ENCODE measurements around the gene HMCN1.

HMCN1 gene

GRCh38 chr1:185996211-185996610 lies 262.0 kb downstream of the HMCN1 start:
- peak; percentile 74 for DNase-seq (ENCODE audit: low read depth)
- no peak overlapping the region for H3K4me3 ChIP-seq (ENCODE audit: low read length)
- no peak for TF ChIP-seq CTCF (conservative IDR thresholded peaks at IDR 0.05; ENCODE audit: low read length)

GRCh38 chr1:185998391-185998790 lies 264.2 kb downstream of the HMCN1 start:
- no peak for DNase-seq (ENCODE audit: low read depth)
- TF ChIP-seq CTCF (conservative IDR thresholded peaks at IDR 0.05; ENCODE audit: low read length) = no peak
- H3K4me3 ChIP-seq (ENCODE audit: low read length) = no peak overlapping the region

DNA sequence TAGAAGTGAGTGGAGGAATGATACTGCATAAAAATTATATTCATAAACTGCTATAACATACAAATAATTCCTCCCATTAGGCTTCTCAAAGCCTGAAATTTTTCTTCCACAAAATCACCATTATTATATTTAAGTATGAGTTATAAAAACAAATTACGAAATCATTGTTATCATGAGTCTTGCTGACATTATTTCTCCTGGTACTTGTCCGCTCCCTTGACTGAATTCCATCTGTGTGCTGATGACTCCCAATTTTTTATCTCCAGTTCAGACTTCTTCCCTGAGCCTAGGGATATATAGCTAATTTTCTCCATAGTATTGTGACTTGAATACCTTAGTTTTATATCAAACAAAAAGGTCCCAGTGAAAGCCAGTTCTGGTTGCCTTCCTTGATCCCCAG lies 268.2 kb downstream of the HMCN1 start:
- TF ChIP-seq CTCF (conservative IDR thresholded peaks at IDR 0.05; ENCODE audit: low read length) = no peak
- no peak overlapping the region for H3K4me3 ChIP-seq (ENCODE audit: low read length)
- DNase-seq (ENCODE audit: low read depth) = no peak

DNA sequence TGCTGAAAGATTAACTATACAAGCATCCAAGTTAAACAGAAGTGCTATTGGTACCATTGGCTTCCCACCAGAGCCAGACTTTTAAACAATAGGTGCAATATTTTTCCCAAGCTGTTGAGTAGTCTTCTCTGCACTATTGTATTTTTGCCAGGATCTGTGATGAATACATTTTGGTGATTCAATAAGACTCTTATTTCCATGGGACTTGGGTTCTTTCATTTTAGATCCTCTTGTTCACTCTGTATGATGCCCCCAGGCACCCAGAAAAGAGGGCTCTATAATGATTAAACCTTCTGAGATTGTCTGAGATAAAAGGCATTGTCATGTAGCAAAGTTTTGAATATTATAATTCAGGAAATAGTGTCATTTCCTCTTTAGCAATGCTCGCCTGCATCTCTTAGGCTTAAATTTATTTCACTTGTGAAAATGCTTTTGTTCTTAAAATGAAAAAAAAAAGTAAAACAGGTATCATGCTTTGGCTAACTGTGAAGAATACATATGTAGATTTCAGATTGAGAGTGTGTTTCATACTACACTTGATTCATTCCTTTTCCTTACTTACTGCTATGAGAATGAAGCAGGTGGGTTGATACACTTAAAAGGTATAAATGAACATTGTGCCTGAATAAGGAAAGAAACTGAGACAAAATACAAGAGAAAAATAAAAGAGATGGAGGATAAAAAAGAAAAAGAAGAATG lies 275.0 kb downstream of the HMCN1 start:
- DNase-seq (ENCODE audit: low read depth) = peak; percentile 26
- no peak overlapping the region for H3K4me3 ChIP-seq (ENCODE audit: low read length)
- TF ChIP-seq CTCF (conservative IDR thresholded peaks at IDR 0.05; ENCODE audit: low read length) = no peak

DNA sequence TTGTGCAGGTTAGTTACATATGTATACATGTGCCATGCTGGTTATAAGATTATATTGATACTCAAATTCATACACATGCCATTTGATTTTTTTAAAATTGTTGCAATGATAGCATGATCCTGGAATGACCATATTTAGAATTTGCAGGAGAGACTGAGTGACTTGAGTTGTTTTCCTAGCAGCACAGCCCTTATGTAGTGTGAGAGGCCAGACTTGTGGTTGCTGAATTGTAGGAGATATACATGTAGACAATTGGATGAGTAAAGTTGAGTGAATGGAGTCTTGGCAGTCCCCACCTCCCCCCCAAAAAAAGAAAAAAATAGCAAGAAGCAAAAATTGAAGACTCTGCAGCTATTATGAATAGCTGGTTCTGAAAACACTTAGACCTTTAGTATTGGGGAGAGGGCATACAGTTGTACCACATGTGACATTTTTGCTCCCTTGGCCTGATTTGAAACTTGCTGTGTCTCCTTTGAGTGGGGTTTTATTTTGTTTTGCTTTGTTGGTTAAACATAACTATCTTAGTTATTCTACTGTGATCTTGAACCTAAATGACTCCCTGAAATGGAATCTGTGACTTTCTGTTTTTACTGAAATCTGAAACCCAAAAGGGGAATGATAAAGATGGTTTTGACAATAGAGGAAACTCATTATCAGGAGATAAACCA lies 280.3 kb downstream of the HMCN1 start:
- no peak for TF ChIP-seq CTCF (conservative IDR thresholded peaks at IDR 0.05; ENCODE audit: low read length)
- DNase-seq (ENCODE audit: low read depth) = peak; percentile 47
- no peak overlapping the region for H3K4me3 ChIP-seq (ENCODE audit: low read length)

DNA sequence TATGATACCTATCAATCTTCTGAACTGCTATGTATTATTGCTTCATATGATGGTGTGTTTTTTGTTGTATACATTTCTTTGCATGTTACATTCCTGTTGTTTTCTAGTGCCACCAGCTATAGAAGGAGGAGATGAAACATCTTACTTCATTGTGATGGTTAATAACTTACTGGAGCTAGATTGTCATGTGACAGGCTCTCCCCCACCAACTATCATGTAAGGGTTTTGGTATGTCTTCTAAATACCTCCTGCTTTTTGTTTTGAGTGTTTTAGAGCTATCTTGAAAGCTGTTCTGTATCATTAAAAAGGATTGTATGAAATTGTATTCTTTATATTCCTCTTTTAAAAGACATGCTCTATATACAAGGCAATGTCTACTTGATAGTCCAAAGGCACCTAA lies 282.7 kb downstream of the HMCN1 start:
- DNase-seq (ENCODE audit: low read depth) = no peak
- H3K4me3 ChIP-seq (ENCODE audit: low read length) = no peak overlapping the region
- no peak for TF ChIP-seq CTCF (conservative IDR thresholded peaks at IDR 0.05; ENCODE audit: low read length)

DNA sequence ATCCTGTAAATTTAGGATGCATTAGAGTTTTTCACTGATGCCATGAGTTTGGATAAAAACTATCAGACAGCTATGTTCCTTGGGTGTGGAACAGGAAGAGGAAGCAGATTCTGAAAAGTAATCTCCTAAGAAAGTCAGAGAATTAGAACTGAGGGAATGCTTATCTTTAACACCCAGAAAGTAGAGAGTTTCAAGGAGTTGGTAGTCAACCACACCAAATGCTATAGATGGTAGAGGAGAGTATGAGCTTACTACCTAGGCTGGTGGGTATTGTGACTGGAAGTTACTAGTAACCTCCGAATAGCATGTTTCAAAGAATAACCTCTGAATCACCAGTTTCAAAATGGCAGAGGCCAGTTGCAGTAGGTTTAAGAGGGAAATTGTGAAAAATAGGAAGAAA lies 288.0 kb downstream of the HMCN1 start:
- DNase-seq (ENCODE audit: low read depth) = no peak
- TF ChIP-seq CTCF (conservative IDR thresholded peaks at IDR 0.05; ENCODE audit: low read length) = no peak
- no peak overlapping the region for H3K4me3 ChIP-seq (ENCODE audit: low read length)
